A549 (cell line): ENCODE measurements around the gene USP34. TPM values are rescaled to one million over a fixed set of nuclear protein-coding genes. Genes with fewer than 3 reads are reported as not detected.
A peak's percentile ranks its signal among the peaks of the same experiment; 100 is the strongest.

Experiments
- ATAC-seq, 2 experiments: fragments of 200-7000 bp in 1 of 2; fragments of >200 bp in 1 of 2; cut with Nextera tagmentation in 1 of 2; cut with Tn5 transposase in 1 of 2; 3 replicates each; pipeline versions ENCODE4 v1.8.0 to v1.9.1; 2018 to 2020; ENCODE audit warnings: mild to moderate bottlenecking in 1 of 2, moderate library complexity in 1 of 2
- CTCF ChIA-PET: fragments of 300-600 bp; sonication (Branson Sonifier 250); formaldehyde crosslinking; extraction: SDS; loops from one replicate; lab custom pipeline; 2021; ENCODE audit warnings: antibody characterized with exemption, inconsistent platforms; lab: Yijun Ruan, JAX
- POLR2A ChIA-PET: fragments of 350-600 bp; formaldehyde crosslinking; extraction: SDS; loops from one replicate; lab custom pipeline; 2021; ENCODE audit warnings: antibody characterized with exemption, inconsistent platforms; lab: Yijun Ruan, JAX
- DNase-seq, 2 experiments: peaks; one replicate each; pipeline versions ENCODE4 v3.0.0 to v3.0.0-alpha.2; 2011 to 2016; ENCODE audit warnings: low read depth in 1 of 2, low spot score in 1 of 2
- FAIRE-seq: peaks from 2 replicates; lab custom pipeline; 2011; peaks lifted over from hg19 to GRCh38; lab: Jason Lieb, UNC
- H3K27ac ChIP-seq, 2 experiments: fragments of >200 bp; sonication (Bioruptor Twin); formaldehyde crosslinking; 3 replicates each; pipeline ENCODE4 v1.5.1; 2016 to 2017
- H3K4me1 ChIP-seq: fragments of >200 bp; sonication (Bioruptor Twin); formaldehyde crosslinking; 3 replicates; pipeline ENCODE4 v1.6.1; 2016
- H3K4me2 ChIP-seq: fragments of >200 bp; sonication (Bioruptor Twin); formaldehyde crosslinking; 3 replicates; pipeline ENCODE4 v1.6.1; 2016
- H3K4me3 ChIP-seq: fragments of >200 bp; sonication (Bioruptor Twin); formaldehyde crosslinking; 3 replicates; pipeline ENCODE4 v1.5.1; 2016
- H3K9me3 ChIP-seq: fragments of >200 bp; sonication (Bioruptor Twin); formaldehyde crosslinking; 3 replicates; pipeline ENCODE4 v1.6.1; 2016
- BHLHE40 ChIP-seq: IDR thresholded peaks from 2 replicates; pipeline ENCODE4 v1.6.1; 2012; ENCODE audit warnings: low read depth, low read length, inconsistent platforms
- CBX2 ChIP-seq: fragments of 200-600 bp; sonication (generic); IDR thresholded peaks from 2 replicates; pipeline ENCODE4 v1.6.1; 2016; ENCODE audit warnings: low read depth, mild to moderate bottlenecking, borderline replicate concordance
- CEBPB ChIP-seq, 2 experiments: fragments of >200 bp in 1 of 2; sonication (Bioruptor Twin) in 1 of 2; formaldehyde crosslinking in 1 of 2; IDR thresholded peaks; 2 replicates each; pipeline ENCODE4 v1.6.1; 2012 to 2016
- FOSL2 ChIP-seq, 2 experiments: fragments of 450-650 bp in 1 of 2; fragments of >200 bp in 1 of 2; sonication (Bioruptor Twin) in 1 of 2; formaldehyde crosslinking; IDR thresholded peaks; 2 replicates each; pipeline versions ENCODE4 v1.5.0 to v1.6.1; 2016 to 2020; ENCODE audit warnings: mild to moderate bottlenecking in 1 of 2, moderate library complexity in 1 of 2
- FOXS1 ChIP-seq: fragments of 250-450 bp; sonication (Bioruptor Pico); IDR thresholded peaks from 2 replicates; pipeline ENCODE4 v1.5.0; 2020; ENCODE audit warnings: mild to moderate bottlenecking, moderate library complexity
- GATA3 ChIP-seq: IDR thresholded peaks from 2 replicates; pipeline ENCODE4 v1.6.1; 2012; ENCODE audit warnings: borderline replicate concordance
- HOXB5 ChIP-seq: fragments of 250-450 bp; sonication (Bioruptor Pico); IDR thresholded peaks from 2 replicates; pipeline ENCODE4 v1.5.0; 2020; ENCODE audit warnings: mild to moderate bottlenecking, moderate library complexity
- MAFK ChIP-seq: fragments of 450-650 bp; IDR thresholded peaks from 2 replicates; pipeline ENCODE4 v1.6.1; 2014; ENCODE audit not compliant: partially characterized antibody
- MYC ChIP-seq: IDR thresholded peaks from 2 replicates; pipeline ENCODE4 v1.6.1; 2012; ENCODE audit warnings: mild to moderate bottlenecking, inconsistent platforms, low read length, improper control_type of control experiment, borderline replicate concordance
- NR3C1 ChIP-seq: fragments of >200 bp; sonication (Bioruptor Twin); formaldehyde crosslinking; IDR thresholded peaks from 3 replicates; pipeline ENCODE4 v1.6.1; 2017
- PHF8 ChIP-seq: fragments of 200-600 bp; sonication (generic); IDR thresholded peaks from 2 replicates; pipeline ENCODE4 v1.6.1; 2016; ENCODE audit warnings: low read depth, mild to moderate bottlenecking, antibody characterized with exemption, moderate library complexity, borderline replicate concordance
- POLR2AphosphoS2 ChIP-seq: conservative IDR thresholded peaks from 2 replicates; pipeline ENCODE4 v1.6.1; 2012; ENCODE audit warnings: low read length, improper control_type of control experiment, inconsistent platforms
- RAD21 ChIP-seq, 2 experiments: fragments of >200 bp in 1 of 2; sonication (Bioruptor Twin) in 1 of 2; formaldehyde crosslinking in 1 of 2; IDR thresholded peaks in 1 of 2; conservative IDR thresholded peaks in 1 of 2; 2 replicates in 1 of 2; 3 replicates in 1 of 2; pipeline ENCODE4 v1.6.1; 2012 to 2018; ENCODE audit warnings: inconsistent platforms in 1 of 2
- RCOR1 ChIP-seq: fragments of 150-350 bp; IDR thresholded peaks from 2 replicates; pipeline ENCODE4 v1.6.1; 2014; ENCODE audit warnings: antibody characterized with exemption, low read length, low read depth
- RFX5 ChIP-seq: fragments of 450-650 bp; IDR thresholded peaks from 2 replicates; pipeline ENCODE4 v1.7.1; 2014; ENCODE audit warnings: antibody characterized with exemption, mild to moderate bottlenecking, moderate library complexity
- RNF2 ChIP-seq: fragments of 200-600 bp; sonication (generic); IDR thresholded peaks from 2 replicates; pipeline ENCODE4 v1.6.1; 2016; ENCODE audit warnings: low read depth, mild to moderate bottlenecking, antibody characterized with exemption, moderate library complexity, borderline replicate concordance
- SMC3 ChIP-seq: fragments of >200 bp; sonication (Bioruptor Twin); formaldehyde crosslinking; IDR thresholded peaks from 3 replicates; pipeline ENCODE4 v1.6.1; 2018; ENCODE audit warnings: inconsistent platforms
- WGBS: methylation state at CpG from one replicate; pipeline ENCODE4 v1.1.6; 2017; ENCODE audit errors: missing lambda C conversion rate; 5-methylcytosine and 5-hydroxymethylcytosine counted together
- polyA plus RNA-seq, 4 experiments: library from polyadenylated mRNA; depleted of rRNA in 3 of 4; stranded (reverse); fragments of >200 nt; fragmentation: RNase III in 1 of 4; extraction: RNeasy Plus Mini Kit Qiagen cat#74134 plus additional on column Dnase treatment in 1 of 4; gene quantifications; 2 replicates in 3 of 4; 3 replicates in 1 of 4; pipeline ENCODE4 v1.2.3, GENCODE V29; 2011 to 2017
- TF ChIP-seq, protein P1 (sequence below): IDR thresholded peaks from 2 replicates; pipeline ENCODE4 v1.6.1; 2012
- TF ChIP-seq, protein P2 (sequence below): IDR thresholded peaks from 2 replicates; pipeline ENCODE4 v1.6.1; 2012; ENCODE audit warnings: low read depth, borderline replicate concordance
- TF ChIP-seq, protein P3 (sequence below): fragments of >200 bp; sonication (Bioruptor Twin); formaldehyde crosslinking; IDR thresholded peaks from 3 replicates; pipeline ENCODE4 v1.5.1; 2016
- TF ChIP-seq, protein P4 (sequence below): fragments of >200 bp; sonication (Bioruptor Twin); formaldehyde crosslinking; IDR thresholded peaks from 2 replicates; pipeline ENCODE4 v1.6.1; 2016

Gene USP34
- polyA plus RNA-seq, 2 of the 4 experiments (the other 2 are of a cell fraction): 47.7 to 132 TPM

DNA sequence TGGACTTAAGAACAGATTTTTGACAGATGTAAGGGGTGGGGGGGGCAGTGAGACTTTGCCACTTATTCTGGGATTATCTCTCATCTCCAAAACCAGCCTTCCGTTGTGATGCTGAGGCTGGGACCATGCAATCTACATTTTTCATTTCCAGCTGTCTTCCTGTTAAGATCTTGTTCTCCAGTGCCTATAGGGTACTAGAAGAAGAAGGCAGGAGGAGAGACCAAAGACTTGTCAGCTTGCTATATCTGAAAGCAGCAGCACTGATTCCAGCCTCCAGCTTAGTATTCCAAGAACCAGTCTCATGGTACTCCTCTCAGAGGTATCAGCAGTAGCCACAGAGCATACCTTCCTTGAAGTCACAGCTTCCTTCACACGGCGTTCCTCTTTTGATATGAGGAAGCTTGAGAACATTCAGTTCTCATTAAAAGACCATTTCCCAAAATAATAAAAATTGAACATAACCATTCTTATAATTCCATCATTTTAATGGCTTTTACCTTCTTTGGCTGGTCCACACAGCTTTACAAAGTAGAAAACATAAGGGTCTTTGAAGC, 49.8 kb downstream of the USP34 start (continued):
- no peak for TF ChIP-seq RFX5
- no peak for TF ChIP-seq MYC
- TF ChIP-seq PHF8: no peak

DNA sequence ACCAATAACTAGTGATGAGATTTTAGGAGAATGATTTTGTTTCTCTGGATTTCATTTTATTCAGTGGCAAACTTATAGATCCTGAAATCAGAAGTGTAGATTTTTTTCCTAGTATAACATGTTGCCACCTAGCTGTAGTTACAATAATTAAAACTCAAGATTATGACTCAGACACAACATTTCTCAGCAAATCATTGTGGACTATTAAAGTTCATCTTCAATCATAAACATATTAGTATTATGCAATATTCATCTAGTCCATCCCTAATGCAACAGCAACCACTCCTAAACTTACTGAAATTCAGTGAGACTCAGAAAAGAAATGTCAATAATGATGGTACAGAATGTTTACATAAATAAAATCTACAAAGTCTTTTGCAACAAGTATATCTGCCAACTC, 51.3 kb downstream of the USP34 start:
- ATAC-seq: no peak
- H3K27ac ChIP-seq: peak overlapping the region in 1 of 2 experiments; percentile 4; a peak in 1 of 6 replicates
- FAIRE-seq: peak; percentile 43
- ChIA-PET POLR2A (no interaction called here), CTCF (interaction anchor here (2.5 kb wide), 1 partner anchor 13 kb away, joined by 9 read pairs; no protein-coding TSS in a partner anchor)
- H3K4me3 ChIP-seq: no peak overlapping the region
- peak overlapping the region; percentile 31 for H3K4me2 ChIP-seq
- peaks cover 60% of the 10 kb centered on the region for H3K4me1 ChIP-seq
- DNase-seq: no peak
- 0 out of 2 replicates have a peak, but pooled peaks have one; percentile 19 for TF ChIP-seq FOSL2 (IDR thresholded peaks at IDR 0.05)
- peak; percentile 54 for TF ChIP-seq FOSL2 (CRISPR knock-in tag; IDR thresholded peaks at IDR 0.05)
- TF ChIP-seq GATA3: no peak
- no peak for TF ChIP-seq BHLHE40
- 0 out of 5 replicates have a peak, but pooled peaks of 1 of the 2 experiments have one; percentile 5 for TF ChIP-seq RAD21 (conservative IDR thresholded peaks at IDR 0.05 in 1 of 2, IDR thresholded peaks at IDR 0.05 in 1 of 2)
- peak; percentile 75 to 78; a peak in 3 of 4 replicates for TF ChIP-seq CEBPB (IDR thresholded peaks at IDR 0.05)
- TF ChIP-seq, all 56 proteins: peak for 3
- no peaks in the 10 kb centered on the region for H3K9me3 ChIP-seq

DNA sequence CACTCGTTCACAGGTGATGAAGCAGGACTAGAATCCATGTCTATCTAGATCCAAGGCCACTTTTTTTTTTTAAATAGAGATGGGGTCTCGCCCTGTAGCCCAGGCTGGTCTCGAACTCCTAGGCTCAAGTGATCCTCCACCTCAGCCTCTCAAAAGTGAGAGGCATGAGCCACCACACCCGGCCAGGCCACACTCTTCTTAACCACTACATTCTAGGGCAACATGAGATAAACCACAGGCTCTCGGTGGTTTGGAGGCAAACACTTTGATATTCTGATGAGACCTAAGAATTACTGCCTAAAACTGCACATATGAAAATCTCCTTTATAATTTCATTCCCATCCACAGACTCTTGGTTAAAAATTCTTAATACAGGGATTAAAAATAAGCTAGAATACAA, 51.8 kb downstream of the USP34 start:
- POLR2A ChIA-PET: no interaction called here
- TF ChIP-seq, protein P1, sequence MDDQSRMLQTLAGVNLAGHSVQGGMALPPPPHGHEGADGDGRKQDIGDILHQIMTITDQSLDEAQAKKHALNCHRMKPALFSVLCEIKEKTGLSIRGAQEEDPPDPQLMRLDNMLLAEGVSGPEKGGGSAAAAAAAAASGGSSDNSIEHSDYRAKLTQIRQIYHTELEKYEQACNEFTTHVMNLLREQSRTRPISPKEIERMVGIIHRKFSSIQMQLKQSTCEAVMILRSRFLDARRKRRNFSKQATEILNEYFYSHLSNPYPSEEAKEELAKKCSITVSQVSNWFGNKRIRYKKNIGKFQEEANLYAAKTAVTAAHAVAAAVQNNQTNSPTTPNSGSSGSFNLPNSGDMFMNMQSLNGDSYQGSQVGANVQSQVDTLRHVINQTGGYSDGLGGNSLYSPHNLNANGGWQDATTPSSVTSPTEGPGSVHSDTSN: no peak
- TF ChIP-seq HOXB5 (CRISPR knock-in tag) (no peak), FOXS1 (CRISPR knock-in tag) (no peak), NR3C1 (no peak), POLR2AphosphoS2 (no peak)

DNA sequence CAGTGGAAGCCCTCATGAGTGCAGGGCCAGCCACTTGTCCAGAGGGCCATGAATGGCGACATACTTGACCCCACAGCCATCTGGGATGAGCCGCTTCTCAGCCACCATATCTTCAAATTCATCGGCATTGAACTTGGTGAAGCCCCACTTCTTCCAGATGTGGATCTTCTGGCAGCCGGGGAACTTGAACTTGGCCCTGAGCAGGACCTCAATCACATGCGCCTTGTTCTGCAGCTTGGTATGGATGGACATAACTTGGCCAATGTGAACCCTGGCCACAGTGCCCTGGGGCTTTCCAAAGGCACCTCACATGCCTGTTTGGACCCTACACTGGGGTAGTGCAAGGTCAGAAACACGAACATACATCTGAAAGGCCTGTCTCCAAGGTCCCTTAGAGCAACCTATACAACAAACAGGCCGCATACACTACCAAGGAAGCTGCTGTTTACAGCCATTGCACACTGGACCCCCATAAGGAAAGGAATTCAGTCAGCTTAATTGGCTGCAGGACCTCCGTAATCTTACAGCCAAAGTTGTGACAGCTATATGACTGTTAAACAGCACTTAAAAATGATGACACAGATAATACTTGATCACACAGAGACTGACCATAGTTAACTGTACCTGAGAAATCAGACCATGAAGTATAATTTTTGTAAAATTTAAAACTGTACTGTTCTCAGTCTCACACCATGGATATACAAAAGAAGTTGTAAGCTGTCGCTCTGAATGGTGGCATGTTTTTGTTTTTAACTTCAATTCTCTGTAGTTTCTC, 53.8 kb downstream of the USP34 start:
- Histone ChIP-seq H3K4me3 (no peak overlapping the region), H3K27ac (no peak overlapping the region), H3K4me1 (peaks cover 46% of the 10 kb centered on the region), H3K9me3 (no peaks in the 10 kb centered on the region), H3K4me2 (no peak overlapping the region)
- no peak for DNase-seq
- POLR2A ChIA-PET: interaction anchor here (0.6 kb wide), 1 partner anchor 34 kb away, joined by 8 read pairs; no protein-coding TSS in a partner anchor
- TF ChIP-seq MAFK: peak; percentile 45
- TF ChIP-seq CBX2: no peak
- no peak for TF ChIP-seq SMC3
- TF ChIP-seq RCOR1: no peak
- TF ChIP-seq, protein P2, sequence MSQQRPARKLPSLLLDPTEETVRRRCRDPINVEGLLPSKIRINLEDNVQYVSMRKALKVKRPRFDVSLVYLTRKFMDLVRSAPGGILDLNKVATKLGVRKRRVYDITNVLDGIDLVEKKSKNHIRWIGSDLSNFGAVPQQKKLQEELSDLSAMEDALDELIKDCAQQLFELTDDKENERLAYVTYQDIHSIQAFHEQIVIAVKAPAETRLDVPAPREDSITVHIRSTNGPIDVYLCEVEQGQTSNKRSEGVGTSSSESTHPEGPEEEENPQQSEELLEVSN: no peak
- TF ChIP-seq RNF2: no peak
- TF ChIP-seq, protein P3, sequence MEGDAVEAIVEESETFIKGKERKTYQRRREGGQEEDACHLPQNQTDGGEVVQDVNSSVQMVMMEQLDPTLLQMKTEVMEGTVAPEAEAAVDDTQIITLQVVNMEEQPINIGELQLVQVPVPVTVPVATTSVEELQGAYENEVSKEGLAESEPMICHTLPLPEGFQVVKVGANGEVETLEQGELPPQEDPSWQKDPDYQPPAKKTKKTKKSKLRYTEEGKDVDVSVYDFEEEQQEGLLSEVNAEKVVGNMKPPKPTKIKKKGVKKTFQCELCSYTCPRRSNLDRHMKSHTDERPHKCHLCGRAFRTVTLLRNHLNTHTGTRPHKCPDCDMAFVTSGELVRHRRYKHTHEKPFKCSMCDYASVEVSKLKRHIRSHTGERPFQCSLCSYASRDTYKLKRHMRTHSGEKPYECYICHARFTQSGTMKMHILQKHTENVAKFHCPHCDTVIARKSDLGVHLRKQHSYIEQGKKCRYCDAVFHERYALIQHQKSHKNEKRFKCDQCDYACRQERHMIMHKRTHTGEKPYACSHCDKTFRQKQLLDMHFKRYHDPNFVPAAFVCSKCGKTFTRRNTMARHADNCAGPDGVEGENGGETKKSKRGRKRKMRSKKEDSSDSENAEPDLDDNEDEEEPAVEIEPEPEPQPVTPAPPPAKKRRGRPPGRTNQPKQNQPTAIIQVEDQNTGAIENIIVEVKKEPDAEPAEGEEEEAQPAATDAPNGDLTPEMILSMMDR: no peak
- TF ChIP-seq, protein P4, sequence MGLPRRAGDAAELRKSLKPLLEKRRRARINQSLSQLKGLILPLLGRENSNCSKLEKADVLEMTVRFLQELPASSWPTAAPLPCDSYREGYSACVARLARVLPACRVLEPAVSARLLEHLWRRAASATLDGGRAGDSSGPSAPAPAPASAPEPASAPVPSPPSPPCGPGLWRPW: no peak
- FAIRE-seq: no peak
- ATAC-seq: no peak
- WGBS: 90% methylated on average over 9 of the region's 9 CpGs
- CTCF ChIA-PET: interaction anchor here (1.2 kb wide), 1 partner anchor 10 kb away, joined by 4 read pairs; no protein-coding TSS in a partner anchor

More for the DNA sequence above, 51.8 kb downstream of the USP34 start:
- CTCF ChIA-PET: interaction anchor here (0.6 to 2.5 kb wide), 5 partner anchors 12 to 385 kb away, joined by 3 to 9 read pairs (median 3); no protein-coding TSS in a partner anchor
- H3K27ac ChIP-seq: peak overlapping the region in 1 of 2 experiments; percentile 4; a peak in 1 of 6 replicates
- WGBS: 90% methylated on average over 5 of the region's 5 CpGs
- peaks cover 56% of the 10 kb centered on the region for H3K4me1 ChIP-seq
- no peak for ATAC-seq
- H3K4me3 ChIP-seq: no peak overlapping the region
- FAIRE-seq: no peak
- DNase-seq: no peak
- no peaks in the 10 kb centered on the region for H3K9me3 ChIP-seq
- peak overlapping the region; percentile 31; the same call in 2 of the 3 replicates for H3K4me2 ChIP-seq
